Measurements from ENCODE around the gene R3HDM2.

Gene R3HDM2

GRCh38 chr12:57360468-57360867, 70.4 kb downstream of the R3HDM2 start:
- Histone ChIP-seq H3K4me3 (no peak overlapping the region), H4K20me1 (no peaks in the 10 kb centered on the region), H3K27ac (no peak overlapping the region), H3K9me3 (replicated peaks in 1 of 11) (peaks cover 0 to 14% (median 1%) of the 10 kb centered on the region in 11 experiments; a peak in 9 of 22 replicates), H3K4me1 (no peaks in the 10 kb centered on the region), H3K9ac (no peak overlapping the region), H3K36me3 (peaks cover 19 to 61% (median 38%) of the 10 kb centered on the region in 11 experiments; a peak in 19 of 22 replicates), H3K4me2 (no peak overlapping the region), H3K27me3 (no peaks in the 10 kb centered on the region)
- no peak for TF ChIP-seq Cebpa-rat (IDR thresholded peaks at IDR 0.05)

GRCh38 chr12:57358646-57359045, 72.2 kb downstream of the R3HDM2 start:
- no peak for TF ChIP-seq Cebpa-rat (IDR thresholded peaks at IDR 0.05)
- peaks cover 0 to 10% (median 0%) of the 10 kb centered on the region in 11 experiments; a peak in 3 of 22 replicates for H3K9me3 ChIP-seq (replicated peaks in 1 of 11)

GRCh38 chr12:57355734-57356133, 75.1 kb downstream of the R3HDM2 start:
- H3K4me2 ChIP-seq: no peak overlapping the region
- H3K9ac ChIP-seq: no peak overlapping the region
- no peaks in the 10 kb centered on the region for H3K4me1 ChIP-seq
- no peak for TF ChIP-seq Cebpa-rat (IDR thresholded peaks at IDR 0.05)
- no peak overlapping the region for H3K27ac ChIP-seq
- no peaks in the 10 kb centered on the region for H3K27me3 ChIP-seq
- no peak overlapping the region for H3K4me3 ChIP-seq
- peaks cover 27 to 66% (median 41%) of the 10 kb centered on the region in 11 experiments for H3K36me3 ChIP-seq
- H4K20me1 ChIP-seq: no peaks in the 10 kb centered on the region
- H3K9me3 ChIP-seq (replicated peaks in 1 of 11): peaks cover 0 to 10% (median 0%) of the 10 kb centered on the region in 11 experiments; a peak in 3 of 22 replicates

More at GRCh38 chr12:57358646-57359045, 72.2 kb downstream of the R3HDM2 start:
- no peaks in the 10 kb centered on the region for H3K27me3 ChIP-seq
- H3K36me3 ChIP-seq: peaks cover 24 to 68% (median 42%) of the 10 kb centered on the region in 11 experiments; a peak in 19 of 22 replicates
- no peaks in the 10 kb centered on the region for H4K20me1 ChIP-seq
- H3K4me2 ChIP-seq: no peak overlapping the region
- no peak overlapping the region for H3K4me3 ChIP-seq
- no peak overlapping the region for H3K27ac ChIP-seq
- H3K9ac ChIP-seq: no peak overlapping the region
- no peaks in the 10 kb centered on the region for H3K4me1 ChIP-seq

GRCh38 chr12:57352166-57352565, 78.7 kb downstream of the R3HDM2 start:
- Histone ChIP-seq H3K4me2 (no peak overlapping the region), H3K27ac (no peak overlapping the region), H3K36me3 (peaks cover 41 to 70% (median 57%) of the 10 kb centered on the region in 11 experiments), H3K27me3 (no peaks in the 10 kb centered on the region), H4K20me1 (no peaks in the 10 kb centered on the region), H3K9me3 (replicated peaks in 1 of 11) (peaks cover 20 to 33% (median 24%) of the 10 kb centered on the region in 11 experiments), H3K4me3 (no peak overlapping the region), H3K9ac (no peak overlapping the region), H3K4me1 (no peaks in the 10 kb centered on the region)
- no peak for TF ChIP-seq Cebpa-rat (IDR thresholded peaks at IDR 0.05)

GRCh38 chr12:57347284-57347683, 83.6 kb downstream of the R3HDM2 start:
- Histone ChIP-seq H3K27ac (no peak overlapping the region), H3K9ac (no peak overlapping the region), H3K4me3 (no peak overlapping the region), H3K27me3 (no peaks in the 10 kb centered on the region), H3K4me2 (no peak overlapping the region), H3K9me3 (replicated peaks in 1 of 11) (peaks cover 24 to 39% (median 30%) of the 10 kb centered on the region in 11 experiments), H3K36me3 (peaks cover 35 to 65% (median 52%) of the 10 kb centered on the region in 11 experiments), H3K4me1 (peaks cover 0 to 5% (median 0%) of the 10 kb centered on the region in 10 experiments; a peak in 2 of 20 replicates), H4K20me1 (0 out of 22 replicates have a peak, but pooled peaks cover 0 to 6% (median 0%) of the 10 kb centered on the region in 11 experiments)
- no peak for TF ChIP-seq Cebpa-rat (IDR thresholded peaks at IDR 0.05)

- Histone ChIP-seq H3K4me3 (no peak overlapping the region), H3K27me3 (no peaks in the 10 kb centered on the region), H3K4me2 (no peak overlapping the region), H3K36me3 (peaks cover 20 to 43% (median 32%) of the 10 kb centered on the region in 11 experiments), H3K27ac (no peak overlapping the region), H3K9ac (no peak overlapping the region), H3K9me3 (replicated peaks in 1 of 11) (peaks cover 20 to 29% (median 22%) of the 10 kb centered on the region in 11 experiments), H4K20me1 (peaks cover 0 to 8% (median 0%) of the 10 kb centered on the region in 11 experiments; a peak in 2 of 22 replicates), H3K4me1 (peaks cover 20 to 36% (median 30%) of the 10 kb centered on the region in 10 experiments)
- no peak for TF ChIP-seq Cebpa-rat (IDR thresholded peaks at IDR 0.05)
Measured at GRCh38 chr12:57343703-57344378, 87.0 kb downstream of the R3HDM2 start.

GRCh38 chr12:57342207-57342691, 88.6 kb downstream of the R3HDM2 start:
- Histone ChIP-seq H3K4me1 (peaks cover 20 to 36% (median 31%) of the 10 kb centered on the region in 10 experiments), H3K27me3 (no peaks in the 10 kb centered on the region), H3K4me3 (no peak overlapping the region), H3K9me3 (replicated peaks in 1 of 11) (peaks cover 5 to 13% (median 6%) of the 10 kb centered on the region in 11 experiments; a peak in 17 of 22 replicates), H4K20me1 (peaks cover 0 to 8% (median 0%) of the 10 kb centered on the region in 11 experiments; a peak in 2 of 22 replicates), H3K9ac (no peak overlapping the region), H3K4me2 (no peak overlapping the region), H3K36me3 (peaks cover 11 to 34% (median 21%) of the 10 kb centered on the region in 11 experiments; a peak in 21 of 22 replicates), H3K27ac (no peak overlapping the region; a peak in 1 of 22 replicates)
- TF ChIP-seq Cebpa-rat (IDR thresholded peaks at IDR 0.05): no peak

GRCh38 chr12:57341275-57341990, 89.4 kb downstream of the R3HDM2 start:
- no peaks in the 10 kb centered on the region for H3K27me3 ChIP-seq
- H3K4me3 ChIP-seq: no peak overlapping the region
- peaks cover 20 to 36% (median 31%) of the 10 kb centered on the region in 10 experiments for H3K4me1 ChIP-seq
- H3K4me2 ChIP-seq: peak overlapping the region in 6 of 11 experiments; percentile 3 to 82 (median 65); a peak in 8 of 22 replicates
- H3K9me3 ChIP-seq (replicated peaks in 1 of 11): peaks cover 1 to 15% (median 5%) of the 10 kb centered on the region in 11 experiments; a peak in 14 of 22 replicates
- peak overlapping the region in 1 of 11 experiments; percentile 8; a peak in 1 of 22 replicates for H3K27ac ChIP-seq
- peaks cover 8 to 34% (median 21%) of the 10 kb centered on the region in 11 experiments; a peak in 19 of 22 replicates for H3K36me3 ChIP-seq
- TF ChIP-seq Cebpa-rat (IDR thresholded peaks at IDR 0.05): no peak
- no peak overlapping the region for H3K9ac ChIP-seq
- H4K20me1 ChIP-seq: peaks cover 0 to 8% (median 0%) of the 10 kb centered on the region in 11 experiments; a peak in 2 of 22 replicates
